Measurements from ENCODE around the gene B3GNT8.
"Not testable (repeated sequence)": the region's sequence is repeated elsewhere in the genome, so short reads cannot be mapped to it uniquely, and the experiment has no call there.

The B3GNT8 gene

DNA sequence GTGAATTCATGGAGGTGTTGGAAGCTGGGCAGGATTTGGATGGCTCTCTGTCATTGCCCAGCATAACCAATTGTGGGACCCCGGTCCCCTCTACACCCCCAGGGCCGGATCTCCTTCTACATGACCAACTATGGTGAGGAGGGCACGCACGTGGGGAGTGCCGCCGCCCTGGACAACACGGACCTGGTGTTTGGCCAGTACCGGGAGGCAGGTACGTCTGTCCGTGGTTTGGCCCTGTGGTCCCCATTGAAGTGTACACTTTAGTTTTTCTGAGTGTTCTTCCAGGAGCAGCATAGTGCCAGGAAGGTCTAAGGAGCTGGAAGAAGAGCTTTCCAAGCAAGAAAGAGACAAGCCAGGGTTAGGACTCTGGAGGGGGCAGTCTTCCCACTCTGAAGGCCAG is 13.2 kb downstream of the B3GNT8 start:
- DNase-seq, result no peak

DNA sequence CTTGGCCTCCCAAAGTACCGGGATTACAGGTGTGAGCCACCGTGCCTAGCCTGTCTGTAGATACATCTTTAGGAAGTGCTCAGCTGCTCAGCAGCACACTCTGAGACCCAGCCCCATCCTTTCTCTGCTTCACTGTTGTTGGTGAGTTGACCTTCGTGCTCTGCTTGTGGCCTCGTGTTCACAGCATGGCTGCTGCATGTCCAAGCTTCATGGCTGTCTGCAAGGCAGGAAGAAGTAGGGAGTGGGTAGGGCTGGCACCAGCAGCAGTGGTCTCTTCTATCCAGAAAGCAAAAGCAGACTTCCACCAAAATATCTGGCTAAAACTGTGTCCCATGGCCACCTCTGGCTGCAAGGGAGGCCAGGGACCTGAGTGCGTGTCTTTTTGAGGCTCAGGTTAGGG is 14.2 kb downstream of the B3GNT8 start:
- no peak for DNase-seq

DNA sequence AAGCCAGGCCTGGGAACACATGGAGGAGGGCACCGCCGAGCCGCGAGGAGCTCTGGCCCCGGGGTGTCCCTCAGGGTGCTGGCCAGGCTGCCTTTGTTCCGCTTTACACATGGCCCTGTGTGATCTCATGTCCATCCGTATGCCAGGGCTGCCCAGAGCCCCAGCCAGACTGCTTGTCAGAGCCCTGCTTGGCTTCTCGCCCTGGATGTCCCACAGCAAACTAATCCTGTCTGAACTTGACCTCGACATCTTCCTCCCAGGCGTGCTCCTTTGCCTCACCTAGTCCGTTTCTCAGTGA is 15.3 kb downstream of the B3GNT8 start:
- DNase-seq, result no peak

DNA sequence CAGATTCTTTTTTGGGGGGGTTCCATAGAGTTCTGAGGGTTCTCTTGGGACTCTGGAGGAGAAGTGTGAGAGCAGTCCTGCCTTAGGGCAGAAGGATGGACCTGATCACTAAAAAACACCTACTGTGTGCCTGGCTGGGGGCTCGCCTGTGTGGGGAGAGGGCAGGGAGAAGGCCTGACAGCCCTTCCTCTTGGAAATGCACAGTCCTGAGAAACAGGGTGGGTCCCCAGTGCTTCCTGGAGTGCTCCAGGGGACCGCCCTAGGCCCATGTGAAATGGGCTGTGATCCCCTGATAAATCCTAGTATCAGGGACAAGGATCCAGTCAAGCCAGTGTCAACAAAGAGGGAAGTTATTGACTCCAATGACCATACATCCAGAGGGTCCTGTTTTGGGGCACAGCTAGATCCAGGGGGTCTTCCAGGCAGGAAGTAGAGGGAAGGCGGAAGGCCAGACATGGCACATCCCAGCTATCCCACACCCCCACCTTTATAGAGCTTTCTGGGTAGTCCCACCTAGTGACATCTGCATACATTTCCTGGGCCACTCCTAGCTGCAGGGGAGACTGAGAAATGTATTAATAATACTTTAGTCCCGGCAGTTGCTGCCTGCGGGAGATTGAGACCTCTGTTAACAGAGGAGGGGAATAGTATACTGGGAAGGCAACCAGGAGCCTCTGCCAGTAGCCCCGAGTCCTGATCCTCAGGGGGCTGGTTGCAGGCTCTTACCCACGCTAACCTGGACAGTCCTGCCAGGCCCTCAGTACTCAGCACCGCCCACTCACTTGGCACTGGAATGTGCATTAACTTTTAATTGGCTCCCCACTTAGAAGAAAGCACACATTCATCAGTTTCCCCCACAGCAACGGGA is 15.8 kb downstream of the B3GNT8 start:
- DNase-seq, result no peak

DNA sequence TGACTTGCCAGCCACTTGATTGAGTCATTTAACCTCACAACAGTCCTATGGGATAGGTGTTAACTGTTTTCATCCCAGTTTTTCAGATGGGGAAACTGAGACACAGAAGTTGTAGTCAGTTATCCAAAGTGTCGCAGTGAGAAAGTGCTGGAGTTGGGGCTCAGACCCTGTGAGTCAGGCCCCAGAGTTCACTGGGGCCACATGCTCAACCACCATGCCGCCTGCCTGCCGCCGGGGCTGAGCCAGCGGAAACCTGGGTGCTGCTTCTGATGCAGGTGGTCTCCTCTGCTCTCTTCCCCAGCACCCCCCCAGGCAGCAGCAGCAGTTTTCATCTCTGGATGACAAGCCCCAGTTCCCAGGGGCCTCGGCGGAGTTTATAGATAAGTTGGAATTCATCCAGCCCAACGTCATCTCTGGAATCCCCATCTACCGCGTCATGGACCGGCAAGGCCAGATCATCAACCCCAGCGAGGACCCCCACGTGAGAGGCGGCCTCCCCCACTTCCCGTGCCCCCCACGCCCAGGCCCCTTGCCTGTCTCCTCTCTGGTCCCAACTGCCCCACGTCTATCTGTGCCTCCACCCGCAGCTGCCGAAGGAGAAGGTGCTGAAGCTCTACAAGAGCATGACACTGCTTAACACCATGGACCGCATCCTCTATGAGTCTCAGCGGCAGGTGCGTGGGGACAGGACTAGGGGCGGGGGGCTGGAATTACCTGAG is 16.7 kb downstream of the B3GNT8 start:
- DNase-seq, result no peak

DNA sequence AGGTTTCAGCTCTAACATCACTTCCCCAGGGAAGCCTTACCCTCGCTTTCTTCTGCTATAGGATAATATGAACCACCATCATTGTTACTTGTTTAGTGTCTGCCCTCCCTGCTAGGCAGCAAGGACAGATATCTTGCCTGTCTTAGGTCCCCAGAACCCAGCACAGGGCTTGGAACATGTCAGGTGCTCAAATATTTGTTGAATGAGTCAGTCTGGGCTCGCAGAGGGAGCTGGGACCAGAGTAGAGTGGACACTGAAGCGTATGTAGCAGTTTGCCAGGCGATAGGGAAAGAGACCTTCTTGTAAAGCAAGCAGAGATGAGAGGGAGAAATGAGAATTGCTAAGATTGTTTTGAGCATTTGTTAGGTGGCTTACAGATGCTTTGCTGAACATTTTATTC is 17.9 kb downstream of the B3GNT8 start:
- DNase-seq, result no peak

DNA sequence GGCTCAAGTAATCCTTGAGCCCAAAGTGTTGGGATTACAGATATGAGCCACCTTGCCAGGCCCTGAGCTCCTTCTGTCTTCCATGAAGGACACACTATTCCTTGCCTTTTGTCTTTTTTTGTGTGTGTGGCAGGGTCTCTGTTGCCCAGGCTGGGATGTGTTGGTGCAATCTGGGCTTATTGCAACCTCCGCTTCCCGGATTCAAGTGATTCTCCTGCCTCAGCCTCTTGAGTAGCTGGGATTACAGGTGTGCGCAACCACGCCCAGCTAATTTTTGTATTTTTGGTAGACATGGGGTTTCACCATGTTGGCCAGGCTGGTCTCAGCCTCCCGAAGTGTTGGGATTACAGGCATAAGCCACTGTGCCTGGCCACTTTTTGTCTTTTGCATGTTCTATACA is 18.3 kb downstream of the B3GNT8 start:
- DNase-seq, result not testable (repeated sequence)

DNA sequence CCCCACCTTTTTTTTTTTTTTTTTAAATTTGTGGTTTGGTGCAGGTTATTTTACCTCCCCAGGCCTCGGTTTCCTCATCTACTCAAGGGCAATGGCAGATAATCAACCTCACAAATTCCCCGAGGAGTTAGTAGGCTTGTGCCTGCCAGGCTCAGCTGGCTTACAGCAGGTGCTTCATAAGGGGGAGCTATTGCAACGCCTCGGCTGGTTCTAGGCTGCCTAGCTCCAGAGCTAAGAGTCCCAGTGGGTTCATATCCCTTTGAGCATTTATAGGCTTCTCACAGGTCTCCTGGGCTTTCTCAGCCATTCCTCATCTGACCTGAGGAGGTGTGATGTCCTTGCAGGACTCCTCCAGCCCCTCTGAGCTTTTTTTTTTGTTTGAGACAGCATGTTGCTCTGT is 18.9 kb downstream of the B3GNT8 start:
- DNase-seq, result no peak

DNA sequence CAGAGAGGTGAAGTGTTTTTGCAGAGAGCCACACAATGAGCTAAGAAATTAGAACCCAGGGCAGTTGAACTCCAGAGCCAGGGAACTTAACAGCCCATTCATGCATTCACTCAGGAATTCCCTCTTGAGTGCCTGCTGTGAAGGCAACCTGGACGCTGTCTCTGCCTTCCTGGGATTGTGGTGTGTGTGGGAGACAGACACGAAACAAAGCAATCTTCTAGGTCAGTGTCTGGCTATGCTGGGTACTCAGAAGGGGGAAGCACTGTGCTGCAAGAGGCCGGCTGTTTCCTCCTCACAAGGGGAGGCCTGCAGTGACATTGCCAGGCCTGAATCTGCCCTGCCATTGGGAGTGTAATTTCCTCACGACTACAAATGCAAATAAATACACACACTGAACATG is 19.9 kb downstream of the B3GNT8 start:
- DNase-seq, result no peak

DNA sequence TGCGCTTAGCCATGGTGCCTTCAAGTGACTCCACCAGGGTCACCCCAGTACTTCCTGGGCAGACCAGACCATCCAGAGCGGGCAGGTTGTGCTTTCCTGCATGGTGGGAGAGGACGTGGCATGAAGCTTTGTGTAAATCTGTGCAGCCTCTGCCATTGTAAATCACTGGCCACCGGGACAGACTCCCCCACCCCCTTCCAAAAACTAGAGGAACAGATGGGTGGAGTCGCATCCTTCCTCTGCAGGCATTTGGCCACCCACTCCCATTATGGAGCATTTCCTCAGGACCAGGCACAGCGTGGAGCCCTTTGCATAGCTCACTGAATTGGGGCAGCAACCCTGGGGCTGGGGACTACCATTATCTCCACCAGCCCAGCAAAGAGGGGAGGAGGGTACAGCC is 21.4 kb downstream of the B3GNT8 start:
- no peak for DNase-seq

DNA sequence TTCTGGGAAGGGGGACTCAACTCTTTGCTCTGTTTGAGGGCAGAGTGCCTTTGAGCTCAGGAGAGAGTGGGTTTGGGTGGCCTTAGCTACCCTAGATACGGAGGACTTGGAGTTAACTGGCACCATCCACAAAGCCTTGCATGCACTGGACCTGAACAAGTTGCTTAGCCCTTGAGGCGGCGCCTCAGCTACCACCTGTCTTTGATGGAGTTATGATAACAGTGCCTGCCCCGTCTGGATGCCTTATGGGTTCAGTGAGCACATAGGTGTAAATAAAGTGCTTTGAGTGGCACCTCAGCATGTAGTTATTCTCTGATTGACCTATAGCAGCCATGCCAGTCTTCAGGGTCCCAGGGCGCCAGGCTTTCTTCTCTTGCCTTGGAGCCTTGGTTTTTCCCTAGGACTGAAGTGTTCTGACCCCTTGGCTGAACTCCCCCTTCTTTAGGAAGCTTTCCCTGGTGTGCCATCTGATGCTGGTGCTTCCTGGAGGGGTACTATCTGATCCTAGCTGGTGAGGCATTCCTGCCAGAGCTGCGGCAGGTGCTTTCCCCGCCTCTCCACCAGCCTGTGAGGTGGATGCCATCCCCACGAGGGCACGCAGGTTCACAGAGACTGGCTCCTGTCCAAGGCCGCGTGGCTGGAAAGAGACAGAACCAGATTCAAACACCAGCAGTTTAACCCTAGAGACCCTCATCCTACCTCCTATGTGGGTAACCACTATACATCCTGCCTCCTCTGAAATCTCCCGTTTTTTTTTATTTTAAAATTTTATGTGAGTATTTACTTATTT is 23.8 kb downstream of the B3GNT8 start:
- no peak for DNase-seq

DNA sequence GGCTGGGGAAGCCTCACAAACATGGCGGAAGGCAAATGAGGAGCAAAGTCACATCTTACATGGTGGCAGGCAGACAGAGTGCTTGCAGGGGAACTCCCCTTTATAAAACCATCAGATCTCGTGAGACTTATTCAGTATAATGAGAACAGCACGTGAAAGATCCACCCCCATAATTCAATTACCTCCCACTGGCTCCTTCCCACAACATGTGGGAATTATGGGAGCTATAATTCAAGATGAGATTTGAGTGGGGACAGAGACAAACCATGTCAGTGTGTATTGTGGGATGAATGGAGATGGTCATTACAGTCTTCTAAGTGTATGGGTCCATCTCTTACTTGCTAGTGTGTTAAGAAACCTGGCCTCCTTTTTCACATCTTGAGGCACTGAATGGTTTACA is 25.2 kb downstream of the B3GNT8 start:
- DNase-seq, result no peak

DNA sequence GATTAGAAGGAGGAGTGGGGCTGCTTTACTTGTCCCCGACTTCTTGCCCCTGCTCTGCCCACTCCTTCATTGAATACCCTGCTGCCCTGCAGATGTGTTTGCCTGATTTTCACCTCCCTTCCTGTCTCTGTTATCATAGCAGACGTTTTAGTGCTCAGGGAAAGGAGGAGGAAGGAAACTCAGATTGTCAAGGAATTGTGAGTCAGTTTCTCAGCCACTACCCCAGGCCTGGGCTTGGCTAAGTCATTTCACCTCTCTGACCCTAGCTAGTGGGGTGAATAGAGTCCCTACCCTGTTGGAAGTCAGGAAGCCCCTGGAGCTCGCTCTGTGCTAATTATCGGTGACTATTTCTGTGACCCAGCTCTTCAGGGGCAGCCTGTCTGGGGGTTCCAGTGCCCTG is 25.7 kb downstream of the B3GNT8 start:
- DNase-seq, result no peak

DNA sequence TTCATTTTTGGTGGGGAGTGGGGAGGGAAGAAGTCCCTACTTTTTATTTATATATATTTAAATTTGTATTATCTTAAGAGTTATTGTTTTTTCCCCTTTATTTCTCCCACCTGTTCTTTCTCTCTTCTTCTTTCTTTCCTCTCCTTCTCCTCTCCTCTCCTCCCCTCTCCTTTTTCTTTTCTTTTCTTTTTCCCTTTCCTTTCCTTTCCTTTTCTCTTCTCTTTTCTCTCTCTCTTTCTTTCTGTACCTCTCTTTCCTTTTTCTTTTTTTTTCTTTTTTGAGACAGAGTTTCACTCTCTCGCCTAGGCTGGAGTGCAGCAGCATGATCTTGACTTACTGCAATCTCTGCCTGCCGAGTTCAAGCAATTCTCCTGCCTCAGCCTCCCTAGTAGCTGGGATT is 27.6 kb downstream of the B3GNT8 start:
- DNase-seq, result no peak

DNA sequence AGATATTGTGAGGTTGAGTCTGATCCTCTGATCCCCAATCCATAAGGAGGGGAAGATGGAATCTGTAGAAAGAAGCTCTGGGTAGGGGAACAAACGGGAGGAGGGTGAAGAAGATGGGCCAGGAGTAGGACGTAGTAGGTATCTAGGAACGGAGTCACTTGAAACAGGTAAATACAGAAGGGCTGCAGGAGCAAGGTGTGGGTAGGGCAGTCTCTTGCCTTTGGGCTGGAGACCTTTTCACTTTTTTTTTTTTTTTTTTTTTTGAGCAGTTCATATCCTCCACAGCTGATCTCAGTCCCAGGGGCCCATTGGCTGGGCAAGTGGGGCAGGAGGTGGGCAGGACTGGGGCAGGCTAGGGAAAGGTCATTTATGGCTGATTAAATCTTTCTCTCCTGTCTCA is 28.1 kb downstream of the B3GNT8 start:
- no peak for DNase-seq

DNA sequence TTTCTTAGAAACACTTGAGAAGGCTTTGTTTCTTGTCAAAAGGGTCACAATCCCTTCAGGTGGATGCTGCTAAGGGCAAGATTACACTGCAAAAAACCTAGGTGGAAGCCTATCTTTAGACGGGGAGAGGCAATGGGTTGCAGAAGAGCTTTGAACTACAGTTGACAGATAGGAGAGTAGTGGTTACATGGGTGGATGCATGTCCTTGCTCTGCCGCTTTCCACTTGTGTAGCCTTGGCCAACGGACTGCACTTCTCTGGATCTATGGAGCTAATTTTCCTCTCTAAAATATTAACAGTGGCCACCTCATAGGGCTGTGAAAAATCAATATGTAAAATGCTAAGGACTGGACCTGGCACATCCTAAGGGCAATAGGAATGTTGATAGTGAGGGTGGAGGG is 28.6 kb downstream of the B3GNT8 start:
- no peak for DNase-seq

DNA sequence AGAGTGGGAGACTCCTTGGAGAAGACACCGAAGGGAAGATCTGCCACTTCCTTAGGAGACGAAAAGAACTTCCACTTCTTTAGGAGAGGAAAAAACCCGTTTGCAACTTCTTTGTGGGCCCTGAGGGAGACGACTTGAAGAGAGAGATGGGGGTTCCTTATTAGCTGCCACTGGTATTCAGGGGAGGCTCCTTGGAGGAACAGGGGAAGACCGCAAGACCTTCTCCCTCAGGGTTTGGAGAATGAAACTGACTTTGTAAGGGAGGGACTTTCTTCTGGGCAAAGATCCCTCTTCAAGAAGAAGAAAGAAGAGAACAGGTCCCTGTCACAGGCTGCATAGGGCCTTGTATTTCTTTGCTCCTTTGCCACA is 29.1 kb downstream of the B3GNT8 start:
- DNase-seq, result no peak

DNA sequence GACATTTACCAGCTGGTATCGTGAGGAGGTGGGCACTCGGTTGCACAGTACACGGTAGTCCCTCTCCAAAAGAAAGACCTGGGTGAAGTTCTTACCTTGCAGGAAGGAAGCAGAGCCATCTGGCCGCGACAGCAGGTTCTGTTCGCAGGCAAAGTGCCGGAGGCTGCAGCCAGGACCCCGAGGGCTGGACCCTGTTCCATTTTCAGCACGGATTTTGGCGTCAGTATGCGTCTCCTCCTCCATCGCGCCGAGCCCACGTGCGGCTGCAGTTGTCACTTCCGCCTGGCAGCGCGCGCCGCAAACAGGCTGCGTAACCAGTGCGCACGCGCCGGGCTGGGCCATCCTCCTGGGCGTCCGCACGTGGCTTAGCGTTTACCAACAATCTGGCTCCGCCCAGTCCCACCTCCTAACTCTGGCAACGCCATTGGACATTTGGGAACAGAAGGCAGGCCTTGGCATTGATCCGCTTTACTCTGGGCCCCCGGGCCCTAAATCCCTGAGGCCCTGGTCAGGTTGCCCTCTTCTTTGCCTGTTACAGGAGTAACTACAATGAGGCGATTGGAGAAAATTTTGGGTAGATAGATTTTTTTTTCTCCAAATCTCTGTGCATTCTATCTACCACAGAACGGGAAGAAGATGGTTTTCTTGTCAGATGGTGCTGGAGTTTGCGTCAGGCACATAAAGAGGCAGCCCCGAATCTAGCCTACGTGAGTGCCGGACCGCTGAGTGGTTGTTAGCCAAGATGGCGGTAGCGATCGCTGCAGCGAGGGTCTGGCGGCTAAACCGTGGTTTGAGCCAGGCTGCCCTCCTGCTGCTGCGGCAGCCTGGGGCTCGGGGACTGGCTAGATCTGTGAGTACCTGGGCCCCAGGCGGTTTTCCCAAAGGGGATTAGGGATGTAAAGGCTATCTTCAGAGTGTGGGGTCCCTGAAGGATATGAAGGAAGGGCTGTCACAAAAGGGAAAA is 29.8 kb downstream of the B3GNT8 start, which contains the start of the genes BCKDHA and EXOSC5:
TSS of gene BCKDHA (plus strand) at position 733 of the 964 bp plus-strand sequence. CDS start at position 743, 10 bp downstream.
TSS of gene EXOSC5 (minus strand) at position 274 of the 964 bp plus-strand sequence. CDS start at position 243, 31 bp downstream.
- DNase-seq, result peak; percentile 100

DNA sequence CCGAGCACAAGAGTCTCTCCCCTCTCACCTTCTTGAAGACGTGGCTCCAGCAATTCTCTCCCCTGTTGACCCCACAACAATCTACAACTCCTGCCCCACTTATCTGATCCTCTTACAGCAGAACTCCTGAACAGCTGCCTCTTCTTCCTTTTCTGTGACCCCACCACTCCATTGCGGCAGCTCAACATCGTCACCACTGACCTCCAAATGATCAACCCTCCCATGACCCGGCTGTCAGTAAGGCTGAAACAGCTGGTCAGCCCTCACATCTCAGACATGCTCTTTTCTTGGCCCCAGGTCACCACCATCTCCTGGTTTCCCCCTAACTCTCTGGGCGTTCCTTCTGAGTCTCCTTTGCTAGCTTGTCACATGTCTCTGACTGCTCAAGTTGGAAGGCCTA is 31.8 kb downstream of the B3GNT8 start:
- DNase-seq, result no peak

DNA sequence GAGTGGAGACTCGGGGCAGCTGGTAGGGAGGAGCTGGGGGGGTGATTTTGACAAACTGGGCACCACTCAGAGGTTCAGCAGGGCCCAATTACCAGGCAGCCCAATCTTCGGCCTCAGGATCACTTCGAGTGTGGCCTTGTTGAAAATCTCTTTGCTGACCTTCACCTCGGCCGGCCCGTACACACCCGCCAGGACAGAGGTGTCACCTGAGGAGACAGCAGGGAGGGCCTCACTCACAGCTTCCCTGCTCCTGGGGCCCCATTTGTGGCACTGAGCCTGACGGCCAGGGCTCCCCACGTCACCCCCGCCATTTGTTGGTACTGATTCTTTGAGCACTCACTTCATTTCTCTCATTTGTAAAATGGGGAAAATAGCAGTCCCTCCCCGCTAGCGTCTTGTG is 34.4 kb downstream of the B3GNT8 start:
- DNase-seq, result no peak

DNA sequence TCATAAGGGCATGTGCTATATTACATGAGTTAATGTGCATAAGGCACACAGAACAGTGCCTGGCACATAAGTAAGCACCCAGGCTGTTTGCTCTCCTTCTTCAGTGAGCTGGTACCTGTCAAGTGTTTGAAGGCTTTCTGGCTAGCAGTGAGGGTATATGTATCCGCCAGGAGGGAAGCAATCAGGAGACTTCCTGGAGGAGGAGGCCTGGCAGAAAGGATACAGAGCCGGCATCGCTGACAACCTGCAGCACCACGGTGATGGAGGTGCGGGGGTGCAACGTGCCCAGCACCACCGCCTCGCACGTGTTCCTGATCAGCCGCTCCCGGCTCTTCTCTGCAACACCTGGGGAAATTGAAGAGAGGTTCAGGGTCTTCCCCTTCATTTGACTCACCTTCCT is 35.6 kb downstream of the B3GNT8 start:
- DNase-seq, result no peak

DNA sequence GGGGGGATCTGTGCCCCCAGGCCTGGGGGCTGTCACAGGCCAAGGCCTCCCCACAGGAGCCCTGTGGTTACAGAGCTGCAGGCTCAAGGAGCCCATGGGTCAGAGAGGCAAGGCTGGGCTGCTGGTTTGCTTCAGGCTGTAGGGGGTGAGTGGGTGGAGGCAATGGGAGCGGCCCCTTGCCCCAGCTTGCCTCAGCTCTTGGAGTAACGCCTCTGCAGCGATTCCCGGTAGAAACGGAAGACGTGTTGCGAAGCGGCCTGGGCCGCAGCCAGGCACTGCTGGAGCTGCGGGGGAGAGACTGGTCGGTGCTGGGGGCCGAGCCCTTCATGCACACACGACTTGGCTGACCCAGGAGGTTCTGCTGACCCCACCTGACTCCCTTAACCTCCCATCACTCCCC is 40.7 kb downstream of the B3GNT8 start:
- no peak for DNase-seq

DNA sequence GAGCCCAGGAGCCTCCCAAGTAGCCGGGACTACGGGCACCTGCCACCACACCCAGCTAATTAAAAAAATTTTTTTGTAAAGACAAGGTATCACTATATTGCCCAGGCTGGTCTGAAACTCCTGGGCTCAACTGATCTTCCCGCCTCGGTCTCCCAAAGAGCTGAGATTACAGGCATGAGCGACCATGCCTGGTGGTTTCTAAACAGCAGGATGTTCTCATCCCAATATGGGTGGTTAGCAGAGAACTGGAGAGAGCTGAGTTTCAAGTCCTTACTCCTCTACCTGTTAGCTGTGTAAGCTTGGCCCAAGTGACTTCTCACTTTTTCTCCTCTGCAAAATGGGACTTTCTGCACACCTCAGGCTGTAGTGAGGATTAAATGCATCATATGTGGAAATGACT is 42.8 kb downstream of the B3GNT8 start:
- no peak for DNase-seq
